Trophoblast cell (in vitro differentiated cells and primary cell): ENCODE data around the gene TBC1D19.

ENCODE experiments used
- DNase-seq, 2 donors: peaks; one replicate each; pipeline ENCODE4 v3.0.0-alpha.2; 2016
- H2AFZ ChIP-seq: 2 replicates; pipeline ENCODE4 v1.6.1; 2013; ENCODE audit warnings: low read length, moderate library complexity, mild to moderate bottlenecking; ENCODE audit not compliant: insufficient read depth, poor library complexity
- H2AK5ac ChIP-seq: 2 replicates; pipeline ENCODE4 v1.6.1; 2013; ENCODE audit warnings: mild to moderate bottlenecking, low read length
- H2BK120ac ChIP-seq: 2 replicates; pipeline ENCODE4 v1.6.1; 2013; ENCODE audit warnings: low read length, mild to moderate bottlenecking, moderate library complexity; ENCODE audit not compliant: insufficient read depth, poor library complexity
- H2BK12ac ChIP-seq: 2 replicates; pipeline ENCODE4 v1.6.1; 2013; ENCODE audit warnings: mild to moderate bottlenecking, low read length, moderate library complexity
- H2BK5ac ChIP-seq: 2 replicates; pipeline ENCODE4 v1.6.1; 2013; ENCODE audit warnings: low read length, low read depth, moderate library complexity, mild to moderate bottlenecking; ENCODE audit not compliant: poor library complexity
- H3K14ac ChIP-seq: 2 replicates; pipeline ENCODE4 v1.6.1; 2013; ENCODE audit warnings: mild to moderate bottlenecking, low read length
- H3K18ac ChIP-seq: 2 replicates; pipeline ENCODE4 v1.6.1; 2013; ENCODE audit warnings: mild to moderate bottlenecking, low read length
- H3K23ac ChIP-seq: 2 replicates; pipeline ENCODE4 v1.6.1; 2013; ENCODE audit warnings: low read length
- H3K27ac ChIP-seq: 2 replicates; pipeline ENCODE4 v1.5.1; 2013; ENCODE audit warnings: low read depth, mild to moderate bottlenecking, inconsistent platforms, low read length, moderate library complexity
- H3K27me3 ChIP-seq: 2 replicates; pipeline ENCODE4 v1.6.1; 2013; ENCODE audit warnings: inconsistent platforms, mild to moderate bottlenecking, low read length, moderate library complexity; ENCODE audit not compliant: insufficient read depth
- H3K36me3 ChIP-seq, 2 experiments: 1 replicate in 1 of 2; 2 replicates in 1 of 2; pipeline ENCODE4 v1.6.1; 2013; ENCODE audit warnings: low read length in 2 of 2, mild to moderate bottlenecking in 2 of 2, moderate library complexity in 1 of 2; ENCODE audit not compliant: insufficient read depth in 2 of 2, control insufficient read depth in 1 of 2
- H3K4ac ChIP-seq: 2 replicates; pipeline ENCODE4 v1.6.1; 2013; ENCODE audit warnings: low read depth, mild to moderate bottlenecking, low read length, moderate library complexity
- H3K4me1 ChIP-seq, 2 experiments: 1 replicate in 1 of 2; 2 replicates in 1 of 2; pipeline ENCODE4 v1.6.1; 2013; ENCODE audit warnings: low read length in 2 of 2, mild to moderate bottlenecking in 2 of 2, moderate library complexity in 1 of 2; ENCODE audit not compliant: insufficient read depth in 2 of 2, control insufficient read depth in 1 of 2
- H3K4me2 ChIP-seq: 2 replicates; pipeline ENCODE4 v1.6.1; 2013; ENCODE audit warnings: inconsistent platforms, mild to moderate bottlenecking, low read length, moderate library complexity
- H3K4me3 ChIP-seq: 2 replicates; pipeline ENCODE4 v1.5.1; 2013; ENCODE audit warnings: mild to moderate bottlenecking, low read depth, low read length, inconsistent platforms
- H3K79me1 ChIP-seq: one replicate; pipeline ENCODE4 v1.6.1; 2013; ENCODE audit warnings: low read length
- H3K79me2 ChIP-seq: 2 replicates; pipeline ENCODE4 v1.6.1; 2013; ENCODE audit warnings: low read length, mild to moderate bottlenecking; ENCODE audit not compliant: control insufficient read depth, insufficient read depth, poor library complexity
- H3K9ac ChIP-seq: 2 replicates; pipeline ENCODE4 v1.6.1; 2013; ENCODE audit warnings: mild to moderate bottlenecking, low read length
- H3K9me3 ChIP-seq: 2 replicates; pipeline ENCODE4 v1.6.1; 2013; ENCODE audit warnings: low read depth, mild to moderate bottlenecking, control low read depth, inconsistent platforms, low read length; ENCODE audit not compliant: insufficient read depth
- H4K12ac ChIP-seq: 2 replicates; pipeline ENCODE4 v1.6.1; 2013; ENCODE audit warnings: low read depth, mild to moderate bottlenecking, low read length, moderate library complexity
- H4K8ac ChIP-seq: 2 replicates; pipeline ENCODE4 v1.6.1; 2013; ENCODE audit warnings: low read depth, mild to moderate bottlenecking, low read length, moderate library complexity
- H4K91ac ChIP-seq: one replicate; pipeline ENCODE4 v1.6.1; 2013; ENCODE audit warnings: low read depth, mild to moderate bottlenecking, low read length, moderate library complexity
- WGBS: extraction: QIAGEN DNeasy Blood & Tissue Kit; methylation state at CpG from one replicate; pipeline ENCODE4 v1.1.7; 2013; ENCODE audit warnings: missing lambda C conversion rate; ENCODE audit not compliant: insufficient read length, insufficient coverage; ENCODE audit errors: extremely low coverage; 5-methylcytosine and 5-hydroxymethylcytosine counted together

Gene TBC1D19

DNA sequence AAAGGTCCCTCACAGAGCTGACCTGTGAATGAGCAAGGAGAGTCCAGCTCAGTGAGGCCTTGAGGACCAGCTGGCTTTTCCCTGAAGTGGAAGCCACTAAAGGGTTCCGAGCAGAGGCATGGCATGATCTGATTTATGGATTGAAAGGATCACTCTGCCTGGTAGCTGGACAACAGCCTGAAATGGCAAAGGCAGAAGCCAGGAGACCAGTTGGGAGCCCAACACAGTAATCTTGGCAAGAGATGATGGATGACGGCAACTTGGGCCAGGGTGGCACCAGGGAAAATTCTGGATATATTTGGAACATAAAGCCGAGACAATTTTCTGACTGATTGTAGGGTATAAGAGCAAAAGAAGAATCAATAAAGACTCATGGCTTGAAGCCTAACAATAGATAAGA is 207.5 kb downstream of the TBC1D19 start:
- H2AFZ ChIP-seq: no peak overlapping the region
- H2AK5ac ChIP-seq: no peak overlapping the region
- no peak overlapping the region for H3K27ac ChIP-seq
- no peak overlapping the region for H4K12ac ChIP-seq
- no peaks in the 10 kb centered on the region for H3K79me2 ChIP-seq
- H3K9me3 ChIP-seq: no peaks in the 10 kb centered on the region
- no peak overlapping the region for H3K14ac ChIP-seq
- H2BK12ac ChIP-seq: no peak overlapping the region
- H3K4me1 ChIP-seq: no peaks in the 10 kb centered on the region
- no peak for DNase-seq
- no peaks in the 10 kb centered on the region for H3K27me3 ChIP-seq
- WGBS: no CpG with 5 or more reads among the region's 3 CpGs
- no peak overlapping the region for H3K9ac ChIP-seq
- no peak overlapping the region for H2BK5ac ChIP-seq
- H3K4me3 ChIP-seq: no peak overlapping the region
- H3K36me3 ChIP-seq: no peaks in the 10 kb centered on the region
- no peak overlapping the region for H3K4ac ChIP-seq
- no peak overlapping the region for H3K23ac ChIP-seq
- no peaks in the 10 kb centered on the region for H3K79me1 ChIP-seq
- H2BK120ac ChIP-seq: no peak overlapping the region
- H4K8ac ChIP-seq: no peak overlapping the region
- H3K4me2 ChIP-seq: no peak overlapping the region
- no peak overlapping the region for H4K91ac ChIP-seq
- no peak overlapping the region for H3K18ac ChIP-seq

DNA sequence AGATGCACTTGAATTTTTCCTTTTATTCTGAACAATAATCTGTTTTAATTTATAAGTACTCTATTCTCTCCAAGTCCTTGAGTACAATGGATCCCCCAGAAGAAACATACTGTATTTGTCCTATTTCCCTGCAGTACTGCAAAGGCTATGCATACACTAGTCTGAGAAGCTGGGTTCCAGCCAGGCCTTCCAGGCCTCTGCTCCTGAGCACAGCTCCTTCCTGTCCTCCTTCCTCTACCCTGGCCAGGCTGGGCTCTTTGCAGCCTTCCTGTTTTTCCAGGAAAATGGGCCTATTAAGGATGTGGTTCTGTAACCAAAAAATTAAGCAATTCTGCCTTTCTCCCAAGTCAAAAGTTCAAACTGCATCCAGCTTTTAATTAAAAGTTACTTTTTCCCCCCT is 208.8 kb downstream of the TBC1D19 start:
- Histone ChIP-seq H3K79me1 (no peaks in the 10 kb centered on the region), H3K4me3 (no peak overlapping the region), H2BK120ac (no peak overlapping the region), H2AK5ac (no peak overlapping the region), H2BK5ac (no peak overlapping the region), H3K23ac (no peak overlapping the region), H3K4me1 (no peaks in the 10 kb centered on the region), H4K8ac (no peak overlapping the region), H3K27me3 (no peaks in the 10 kb centered on the region), H4K91ac (no peak overlapping the region), H3K36me3 (no peaks in the 10 kb centered on the region), H3K27ac (no peak overlapping the region), H2AFZ (no peak overlapping the region), H3K9me3 (no peaks in the 10 kb centered on the region), H3K79me2 (no peaks in the 10 kb centered on the region), H4K12ac (no peak overlapping the region), H3K4ac (no peak overlapping the region), H3K9ac (no peak overlapping the region), H3K18ac (no peak overlapping the region), H2BK12ac (no peak overlapping the region), H3K14ac (no peak overlapping the region), H3K4me2 (no peak overlapping the region)
- DNase-seq: no peak

DNA sequence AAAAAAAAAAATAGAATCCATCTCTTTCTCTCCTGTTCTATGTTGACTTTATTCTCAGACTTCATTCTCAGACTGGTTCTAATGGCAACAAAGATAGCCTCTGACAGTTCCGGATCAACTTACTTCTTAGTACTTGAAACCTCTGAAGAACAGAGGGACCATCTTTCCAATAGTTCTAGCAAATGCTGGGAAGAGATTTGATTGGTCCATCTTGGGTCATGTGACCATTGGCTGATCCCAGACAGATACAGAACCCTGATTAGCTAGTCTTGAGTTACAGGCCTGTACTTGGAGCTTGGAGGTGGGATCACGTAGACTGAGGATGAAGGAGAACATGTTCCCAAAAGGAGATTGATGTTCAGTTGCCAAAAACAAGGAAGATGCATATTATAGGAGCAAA is 209.9 kb downstream of the TBC1D19 start:
- Histone ChIP-seq H3K4me2 (no peak overlapping the region), H3K18ac (no peak overlapping the region), H2BK120ac (no peak overlapping the region), H4K91ac (no peak overlapping the region), H3K79me2 (no peaks in the 10 kb centered on the region), H3K79me1 (no peaks in the 10 kb centered on the region), H3K36me3 (no peaks in the 10 kb centered on the region), H4K12ac (no peak overlapping the region), H3K23ac (no peak overlapping the region), H2AFZ (no peak overlapping the region), H3K4me3 (no peak overlapping the region), H3K14ac (no peak overlapping the region), H2BK5ac (no peak overlapping the region), H2BK12ac (no peak overlapping the region), H3K9me3 (no peaks in the 10 kb centered on the region), H3K27me3 (no peaks in the 10 kb centered on the region), H3K4ac (no peak overlapping the region), H4K8ac (no peak overlapping the region), H3K9ac (no peak overlapping the region), H3K27ac (no peak overlapping the region), H3K4me1 (no peaks in the 10 kb centered on the region), H2AK5ac (no peak overlapping the region)
- no CpG with 5 or more reads among the region's 2 CpGs for WGBS
- DNase-seq: no peak

DNA sequence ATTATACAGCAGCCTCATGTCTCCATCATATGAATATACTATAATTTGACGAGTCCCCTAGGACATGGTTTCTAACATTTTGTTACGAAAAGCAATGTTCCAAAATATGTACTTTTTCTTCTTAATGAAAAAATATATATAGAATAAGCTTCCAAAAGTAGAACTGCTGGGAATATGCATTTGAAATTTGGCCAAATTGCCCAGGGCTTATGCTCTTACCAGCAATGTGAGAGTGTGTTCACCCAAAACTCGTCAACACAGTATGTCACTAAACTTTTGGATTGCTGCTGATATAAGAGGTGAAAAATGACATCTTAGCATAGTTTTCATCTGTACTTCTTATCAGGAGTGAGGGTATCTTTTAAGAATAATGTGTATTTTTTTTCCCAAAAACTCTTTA is 212.2 kb downstream of the TBC1D19 start:
- Histone ChIP-seq H3K27me3 (no peaks in the 10 kb centered on the region), H3K14ac (no peak overlapping the region), H3K79me1 (no peaks in the 10 kb centered on the region), H2AFZ (no peak overlapping the region), H3K27ac (no peak overlapping the region), H3K4me1 (no peaks in the 10 kb centered on the region), H2BK12ac (no peak overlapping the region), H3K4me3 (no peak overlapping the region), H3K9ac (no peak overlapping the region), H3K4ac (no peak overlapping the region), H3K18ac (no peak overlapping the region), H2AK5ac (no peak overlapping the region), H4K12ac (no peak overlapping the region), H2BK120ac (no peak overlapping the region), H3K79me2 (no peaks in the 10 kb centered on the region), H4K91ac (no peak overlapping the region), H3K23ac (no peak overlapping the region), H3K36me3 (no peaks in the 10 kb centered on the region), H4K8ac (no peak overlapping the region), H3K9me3 (no peaks in the 10 kb centered on the region), H2BK5ac (no peak overlapping the region), H3K4me2 (no peak overlapping the region)
- DNase-seq: no peak
- WGBS: no CpG with 5 or more reads among the region's 3 CpGs

DNA sequence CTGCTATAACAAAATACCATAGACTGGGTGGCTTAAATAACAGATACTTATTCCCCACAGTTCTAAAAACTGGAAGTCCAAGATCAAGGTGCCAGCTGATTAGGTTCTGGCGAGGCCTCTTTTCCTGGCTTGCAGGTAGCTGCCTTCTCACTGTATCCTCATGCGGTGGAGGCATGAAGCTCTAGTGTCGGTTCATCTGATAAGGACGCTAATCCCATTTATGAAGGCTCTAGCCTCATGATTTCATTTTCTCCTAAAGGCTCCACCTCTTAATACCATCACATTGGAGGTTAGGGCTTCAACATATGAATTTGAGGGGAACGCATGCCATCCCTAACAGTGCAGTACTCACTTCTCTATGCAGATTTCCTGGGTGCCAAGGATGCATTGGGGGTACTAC is 218.9 kb downstream of the TBC1D19 start:
- Histone ChIP-seq H3K4me2 (no peak overlapping the region), H2BK5ac (no peak overlapping the region), H3K9ac (no peak overlapping the region), H3K9me3 (no peaks in the 10 kb centered on the region), H3K18ac (no peak overlapping the region), H3K23ac (no peak overlapping the region), H2BK120ac (no peak overlapping the region), H2BK12ac (no peak overlapping the region), H2AK5ac (no peak overlapping the region), H3K36me3 (no peaks in the 10 kb centered on the region), H3K79me1 (no peaks in the 10 kb centered on the region), H2AFZ (no peak overlapping the region), H3K4ac (no peak overlapping the region), H4K12ac (no peak overlapping the region), H3K27me3 (no peaks in the 10 kb centered on the region), H4K91ac (no peak overlapping the region), H3K79me2 (no peaks in the 10 kb centered on the region), H3K27ac (no peak overlapping the region), H4K8ac (no peak overlapping the region), H3K4me1 (no peaks in the 10 kb centered on the region), H3K14ac (no peak overlapping the region), H3K4me3 (no peak overlapping the region)
- no CpG with 5 or more reads among the region's 5 CpGs for WGBS
- DNase-seq: no peak
